HG03469 (cell line): ENCODE results near the gene BTF3L4.
A peak's percentile ranks its signal among the peaks of the same experiment; 100 is the strongest.
"Not testable (repeated sequence)": the region's sequence is repeated elsewhere in the genome, so short reads cannot be mapped to it uniquely, and the experiment has no call there.

ENCODE experiments used
- ATAC-seq: cut with Tn5 transposase; IDR thresholded peaks from one replicate; pipeline ENCODE4 v1.9.1; 2021; ENCODE audit warnings: mild to moderate bottlenecking, moderate library complexity, moderate number of reproducible peaks; ENCODE audit not compliant: unreplicated experiment

BTF3L4 gene

GRCh38 chr1:52055066-52055865 is 829 bp upstream of the BTF3L4 start, which contains the start of gene TXNDC12:
TSS of gene TXNDC12 (minus strand) at chr1:52055191. CDS start at chr1:52055096, 95 bp downstream.
- peak; percentile 31 for ATAC-seq

- no peak for ATAC-seq
Measured at GRCh38 chr1:52055866-52056162, 281 bp upstream of the BTF3L4 start.

GRCh38 chr1:52056937-52057231 is 789 bp downstream of the BTF3L4 start:
- peak; percentile 34 for ATAC-seq

- ATAC-seq, result no peak
Measured at GRCh38 chr1:52057255-52057654, 1.2 kb downstream of the BTF3L4 start.

DNA sequence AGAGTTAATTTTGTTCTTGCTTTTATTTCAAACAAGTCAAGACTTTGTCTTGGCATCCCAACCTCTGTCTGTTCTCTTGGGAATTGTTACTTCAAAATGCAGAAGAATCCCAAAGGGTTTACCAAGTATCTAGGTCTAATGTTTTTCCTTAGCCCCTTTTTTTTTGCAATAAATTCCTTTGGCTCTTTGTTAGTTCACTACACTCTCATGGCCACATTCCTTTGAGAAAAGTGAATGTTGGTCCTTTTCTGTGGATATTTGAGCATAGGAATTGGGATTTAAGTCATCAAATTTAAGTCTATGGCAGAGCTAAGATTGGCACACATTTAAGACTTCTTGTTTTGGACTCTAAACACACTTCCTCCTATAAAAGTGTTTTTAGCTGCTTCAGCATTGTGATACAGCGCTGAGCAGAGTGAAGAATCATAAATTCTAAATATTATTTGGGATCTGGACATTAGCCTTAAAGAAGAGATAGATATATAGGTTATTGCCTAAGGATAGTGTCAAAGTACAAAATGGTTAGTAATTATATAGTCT is 1.9 kb downstream of the BTF3L4 start:
- ATAC-seq, result no peak

- ATAC-seq, result no peak
Measured at GRCh38 chr1:52059321-52059720, 3.2 kb downstream of the BTF3L4 start.

DNA sequence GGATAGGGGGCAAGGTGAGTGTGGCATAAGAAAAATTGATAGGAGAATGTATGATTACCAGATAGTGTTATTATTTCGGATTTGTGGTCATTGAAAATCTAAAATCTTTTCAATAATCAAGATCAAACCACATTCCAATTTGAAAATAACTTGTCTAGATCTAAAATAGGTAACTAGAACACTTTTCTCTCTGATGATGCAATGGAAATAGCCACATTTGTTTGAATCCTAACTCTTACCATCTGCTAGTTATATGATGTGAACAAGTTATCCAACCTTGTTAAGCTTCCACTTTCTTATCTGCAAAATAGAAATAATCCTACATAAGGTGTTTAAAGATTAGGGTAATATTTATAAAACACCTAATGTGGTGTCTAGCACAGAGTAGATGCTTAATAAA is 3.8 kb downstream of the BTF3L4 start:
- no peak for ATAC-seq

GRCh38 chr1:52060822-52061221 is 4.7 kb downstream of the BTF3L4 start:
- no peak for ATAC-seq

DNA sequence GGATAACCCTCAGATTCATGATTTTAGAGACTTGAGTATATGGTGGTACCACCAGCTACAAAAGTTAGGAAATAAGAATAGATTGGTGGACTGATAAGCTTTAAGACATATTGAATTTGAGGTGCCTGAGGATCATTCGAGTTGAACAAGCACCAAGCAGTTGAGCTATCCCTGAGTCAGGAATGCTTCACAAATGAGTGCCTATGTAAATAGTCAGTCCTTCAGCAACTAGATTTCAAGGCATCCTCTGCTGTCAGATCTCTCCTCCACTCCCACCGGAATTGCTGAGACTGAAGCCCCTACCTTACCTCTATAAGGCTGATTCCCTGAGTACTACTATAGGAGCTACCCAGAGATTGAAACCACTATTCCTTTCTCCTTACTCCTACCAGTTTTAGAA is 7.1 kb downstream of the BTF3L4 start:
- ATAC-seq, result no peak

GRCh38 chr1:52070704-52071103 is 14.6 kb downstream of the BTF3L4 start:
- no peak for ATAC-seq

DNA sequence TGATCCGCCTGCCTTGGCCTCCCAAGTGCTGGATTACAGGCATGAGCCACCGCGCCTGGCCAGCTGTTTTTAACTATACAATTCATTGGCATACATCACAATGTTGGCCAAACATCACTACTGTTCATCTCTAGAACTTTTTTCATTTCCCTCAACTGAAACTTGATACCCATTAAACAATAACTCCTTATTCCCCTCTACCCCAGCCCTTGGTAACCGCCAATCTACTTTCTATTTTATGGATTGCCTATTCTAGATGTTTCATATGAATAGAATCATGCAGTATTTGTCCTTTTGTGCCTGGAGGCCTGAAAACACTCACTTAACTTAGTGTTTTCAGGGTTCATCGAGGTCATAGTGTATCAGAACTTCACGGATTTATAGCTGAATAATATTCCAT is 16.2 kb downstream of the BTF3L4 start:
- ATAC-seq, result no peak

GRCh38 chr1:52077277-52077676 is 21.2 kb downstream of the BTF3L4 start:
- ATAC-seq, result not testable (repeated sequence)

GRCh38 chr1:52080014-52080415 is 23.9 kb downstream of the BTF3L4 start:
- no peak for ATAC-seq

DNA sequence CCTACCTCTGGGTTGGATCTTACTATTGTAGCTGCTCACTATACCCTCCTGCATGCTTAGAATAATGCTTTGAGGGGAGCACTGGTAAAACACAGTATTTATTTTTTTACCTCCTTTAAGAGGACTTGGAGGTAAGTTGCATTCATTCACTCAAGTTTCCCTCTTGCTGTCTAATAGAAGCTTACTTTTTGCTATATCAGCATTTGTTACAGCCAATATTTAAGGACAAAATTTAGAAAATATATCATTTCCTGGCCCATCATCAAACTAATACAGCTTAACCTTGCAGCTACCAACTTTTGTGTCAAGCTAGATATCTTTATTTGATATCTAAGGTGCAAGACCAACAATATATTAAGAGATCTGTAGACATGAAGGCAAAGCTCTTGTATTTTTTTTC is 31.8 kb downstream of the BTF3L4 start:
- not testable (repeated sequence) for ATAC-seq

- not testable (repeated sequence) for ATAC-seq
Measured at GRCh38 chr1:52094300-52094699, 38.2 kb downstream of the BTF3L4 start.

GRCh38 chr1:52096216-52096615 is 40.1 kb downstream of the BTF3L4 start:
- ATAC-seq, result no peak

- no peak for ATAC-seq
Measured at GRCh38 chr1:52098139-52098871, 42.2 kb downstream of the BTF3L4 start.

DNA sequence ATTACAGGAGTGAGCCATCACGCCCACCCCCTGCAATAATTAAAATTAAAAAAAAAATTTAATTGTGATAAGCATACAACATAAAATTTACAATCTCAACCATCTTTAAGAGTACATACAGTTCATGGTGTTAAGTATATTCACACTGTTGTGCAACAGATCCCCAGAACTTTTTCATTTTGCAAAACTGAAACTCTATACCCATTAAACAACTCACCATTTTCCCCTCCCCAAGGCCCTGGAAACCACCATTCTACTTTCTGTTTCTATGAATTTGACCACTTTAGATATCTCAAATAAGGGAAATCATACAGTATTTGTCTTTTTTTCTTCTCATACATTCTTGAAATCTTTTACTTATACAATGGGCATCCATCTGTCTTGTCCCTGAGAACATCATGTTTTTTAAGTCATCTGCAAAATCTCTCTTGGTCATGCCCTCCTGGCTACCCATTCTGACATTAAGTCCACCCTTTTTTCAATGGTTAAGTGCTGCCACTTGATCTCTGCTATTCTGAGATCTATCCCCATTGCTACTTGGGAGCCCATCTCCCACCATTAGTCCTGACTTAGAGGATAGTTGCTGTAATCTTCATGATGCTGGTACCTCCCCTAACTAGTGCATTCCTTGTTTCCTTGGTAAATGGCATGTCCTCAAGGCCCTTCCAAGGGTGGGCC is 46.4 kb downstream of the BTF3L4 start:
- no peak for ATAC-seq

- ATAC-seq, result no peak
Measured at GRCh38 chr1:52111492-52111891, 55.4 kb downstream of the BTF3L4 start.

- ATAC-seq, result no peak
Measured at GRCh38 chr1:52112489-52112888, 56.4 kb downstream of the BTF3L4 start.

GRCh38 chr1:52119301-52120079 is 63.4 kb downstream of the BTF3L4 start:
- no peak for ATAC-seq
